Measurements from ENCODE around the gene TPD52L3.

TPD52L3 gene

DNA sequence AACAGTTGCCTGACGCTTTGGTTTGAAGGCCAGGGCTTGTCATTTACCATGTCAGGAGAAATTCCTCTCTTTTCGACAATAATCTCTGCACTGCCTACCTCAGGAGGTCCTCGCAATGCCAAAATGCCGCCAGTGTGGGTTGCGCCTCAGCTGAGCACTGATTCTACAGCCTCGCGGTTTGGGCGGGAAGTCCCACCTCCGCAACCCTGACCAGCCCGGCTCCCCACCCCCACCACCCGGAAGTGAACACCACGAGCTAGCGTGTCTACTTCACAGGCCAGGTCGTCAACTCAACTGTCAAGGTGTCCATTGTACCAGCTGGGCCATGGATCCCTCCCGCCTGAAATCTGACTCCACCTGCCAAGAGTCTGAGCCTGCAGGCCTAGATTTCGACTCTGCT lies at the start of gene TPD52L3:
Gene TPD52L3, plus strand, starts transcription at position 273 of the 400 bp plus-strand sequence. CDS start 221 bp downstream, outside the sequence.
- no peak for DNase-seq (ENCODE audit: low read depth)

GRCh38 chr9:6301858-6302257 lies 26.3 kb upstream of the TPD52L3 start:
- DNase-seq (ENCODE audit: low read depth) = no peak

- DNase-seq (ENCODE audit: low read depth) = no peak
Measured at GRCh38 chr9:6302417-6302816, 25.8 kb upstream of the TPD52L3 start.

- DNase-seq (ENCODE audit: low read depth) = no peak
Measured at GRCh38 chr9:6304232-6304631, 23.9 kb upstream of the TPD52L3 start.

- DNase-seq (ENCODE audit: low read depth) = peak; percentile 10
Measured at GRCh38 chr9:6305954-6306563, 22.1 kb upstream of the TPD52L3 start.

DNA sequence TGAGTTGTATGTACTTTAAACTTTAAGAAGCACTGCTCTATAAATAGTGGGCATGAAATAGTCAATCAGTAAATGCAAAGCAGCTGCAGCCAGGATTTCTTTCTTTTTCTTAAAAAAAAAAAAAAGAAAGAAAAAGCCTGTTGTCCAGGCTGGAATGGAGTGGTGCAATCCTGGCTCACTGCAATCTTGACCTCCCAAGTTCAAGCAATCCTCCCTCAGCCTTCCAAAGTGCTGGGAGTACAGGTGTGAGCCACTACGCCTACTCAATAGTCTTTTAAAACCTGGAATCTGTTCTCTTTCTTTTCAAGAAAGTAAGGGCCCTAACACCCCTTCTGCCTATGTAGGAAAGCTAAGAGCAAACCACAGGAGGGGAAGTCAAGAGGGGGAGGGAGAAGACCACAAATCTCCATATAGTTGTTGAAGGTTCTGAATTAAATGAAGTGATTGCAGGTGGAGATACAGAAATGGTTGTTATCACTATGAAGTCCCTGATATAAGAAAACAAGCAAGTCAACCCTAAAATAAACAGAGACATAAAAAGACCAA lies 20.6 kb upstream of the TPD52L3 start:
- DNase-seq (ENCODE audit: low read depth) = no peak

GRCh38 chr9:6330958-6331634 lies 2.9 kb downstream of the TPD52L3 start:
- no peak for DNase-seq (ENCODE audit: low read depth)

- no peak for DNase-seq (ENCODE audit: low read depth)
Measured at GRCh38 chr9:6334305-6334704, 6.1 kb downstream of the TPD52L3 start.

GRCh38 chr9:6348766-6349165 lies 20.6 kb downstream of the TPD52L3 start:
- DNase-seq (ENCODE audit: low read depth) = no peak

DNA sequence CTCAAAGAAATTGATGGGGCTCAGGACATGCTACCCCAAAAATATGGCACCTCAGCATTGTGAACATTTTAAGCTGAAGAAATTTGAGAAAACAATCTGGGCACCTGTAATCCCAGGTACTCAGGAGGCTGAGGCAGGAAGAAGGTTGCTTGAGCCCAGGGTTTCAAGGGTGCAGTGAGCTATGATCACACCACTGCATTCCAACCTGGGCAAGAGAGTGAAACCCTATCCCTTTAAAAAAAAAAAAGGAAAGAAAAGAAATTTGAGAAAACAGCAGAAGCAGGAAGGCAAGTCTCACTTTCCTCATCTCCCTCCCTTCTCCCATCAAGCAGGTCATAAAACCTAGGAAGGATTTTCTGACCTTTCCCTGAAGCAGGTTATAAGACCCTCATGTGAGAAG lies 23.6 kb downstream of the TPD52L3 start:
- DNase-seq (ENCODE audit: low read depth) = no peak

- DNase-seq (ENCODE audit: low read depth) = peak; percentile 27
Measured at GRCh38 chr9:6354072-6354686, 26.0 kb downstream of the TPD52L3 start.

GRCh38 chr9:6355728-6356127 lies 27.6 kb downstream of the TPD52L3 start:
- peak; percentile 14 for DNase-seq (ENCODE audit: low read depth)

- DNase-seq (ENCODE audit: low read depth) = no peak
Measured at GRCh38 chr9:6356441-6356840, 28.3 kb downstream of the TPD52L3 start.

- DNase-seq (ENCODE audit: low read depth) = no peak
Measured at GRCh38 chr9:6356904-6357303, 28.7 kb downstream of the TPD52L3 start.

DNA sequence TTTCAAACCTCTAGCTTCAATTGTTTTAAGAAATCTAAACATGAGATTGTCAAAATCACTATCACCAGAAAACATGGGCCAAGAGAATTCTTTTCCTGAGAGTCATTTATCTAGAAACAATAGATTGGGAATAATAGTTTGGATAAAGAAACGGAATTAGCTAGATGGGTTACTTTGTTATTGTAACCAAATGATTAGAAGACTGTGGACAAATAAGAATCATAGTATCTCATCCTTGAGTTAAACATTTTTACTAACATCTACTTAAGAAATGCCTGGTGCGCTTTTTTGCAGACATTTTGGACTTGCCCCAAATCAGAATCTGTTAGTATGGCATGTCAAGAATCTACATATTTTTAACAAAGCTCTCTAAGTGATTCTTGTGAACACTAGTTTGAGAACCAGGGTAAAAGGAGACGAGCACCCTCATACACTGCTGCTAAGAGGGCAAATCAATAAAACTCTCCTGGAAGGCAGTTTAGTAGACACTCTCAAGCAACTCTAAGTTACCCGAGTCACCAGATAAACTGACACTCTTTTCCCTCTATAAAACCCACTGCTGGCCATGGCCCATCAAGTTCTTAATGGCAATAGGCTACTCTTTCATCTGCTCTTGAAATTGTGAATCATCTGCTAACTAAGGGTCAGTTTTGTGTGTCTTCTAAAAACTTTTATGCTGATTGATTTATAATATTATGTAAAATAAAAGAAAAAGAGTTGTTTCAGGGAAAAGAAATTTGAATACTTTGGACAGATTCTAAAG lies 39.1 kb downstream of the TPD52L3 start:
- no peak for DNase-seq (ENCODE audit: low read depth)

DNA sequence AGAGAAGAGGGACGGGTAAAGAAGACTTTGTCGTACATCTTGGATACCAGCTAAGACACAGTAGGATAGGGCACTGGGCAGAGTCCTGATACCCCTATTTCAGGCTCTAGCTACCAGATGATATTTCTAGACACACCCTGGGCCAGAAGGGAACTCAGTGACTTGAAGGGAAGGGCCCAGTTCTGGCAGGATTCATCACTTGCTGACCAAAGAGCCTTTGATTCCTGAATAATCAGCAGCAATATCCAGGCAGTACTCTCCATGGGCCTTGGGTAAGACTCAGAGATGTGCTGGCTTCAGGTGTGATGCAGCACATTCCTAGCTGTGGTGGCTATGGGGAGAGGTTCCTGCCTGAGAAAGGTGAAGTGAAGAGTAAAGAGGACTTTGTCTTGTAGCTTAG lies 40.7 kb downstream of the TPD52L3 start:
- no peak for DNase-seq (ENCODE audit: low read depth)

Measured in GM04503 (cell line).